Activated CD8-positive, alpha-beta T cell treated with anti-CD3 and anti-CD28 coated beads for 36 hours (primary cell): Measurements from ENCODE around the gene MYO6. TPM values are rescaled to one million over a fixed set of nuclear protein-coding genes. Genes with fewer than 3 reads are reported as not detected.
"Not testable (repeated sequence)": the region's sequence is repeated elsewhere in the genome, so short reads cannot be mapped to it uniquely, and the experiment has no call there.

Source experiments
- ATAC-seq: fragments of 200-7000 bp; cut with Tn5 transposase; one replicate; pipeline ENCODE4 v1.10.0; 2021; ENCODE audit warnings: mild to moderate bottlenecking, moderate library complexity
- CTCF ChIA-PET: fragments of 350-600 bp; sonication (Branson Sonifier 250); formaldehyde crosslinking; loops from one replicate; lab custom pipeline; 2021; ENCODE audit warnings: antibody characterized with exemption; lab: Charles Lee
- POLR2A ChIA-PET: fragments of 350-600 bp; sonication (Branson Sonifier 250); formaldehyde crosslinking; loops from one replicate; lab custom pipeline; 2021; ENCODE audit warnings: antibody characterized with exemption; lab: Charles Lee
- DNase-seq: peaks from one replicate; pipeline ENCODE4 v3.0.0-alpha.2; 2020
- H3K27ac Mint-ChIP-seq: one replicate; pipeline ENCODE4 v1.8.0; 2021; ENCODE audit warnings: mild to moderate bottlenecking, mixed read lengths
- H3K27me3 Mint-ChIP-seq: one replicate; pipeline ENCODE4 v1.8.0; 2021; ENCODE audit warnings: mixed read lengths
- H3K36me3 Mint-ChIP-seq: one replicate; pipeline ENCODE4 v1.8.0; 2021; ENCODE audit warnings: low read depth, mixed read lengths
- H3K4me1 Mint-ChIP-seq: one replicate; pipeline ENCODE4 v1.8.0; 2021; ENCODE audit warnings: low read depth, mixed read lengths
- H3K4me3 Mint-ChIP-seq: one replicate; pipeline ENCODE4 v1.8.0; 2021; ENCODE audit warnings: mild to moderate bottlenecking, moderate library complexity, mixed read lengths
- H3K9me3 Mint-ChIP-seq: one replicate; pipeline ENCODE4 v1.8.0; 2021; ENCODE audit warnings: mixed read lengths
- CTCF ChIP-seq: fragments of 200-600 bp; IDR thresholded peaks from one replicate; pipeline ENCODE4 v1.8.0; 2022; ENCODE audit warnings: antibody characterized with exemption, mild to moderate bottlenecking
- intact Hi-C: fragments of 100-400 bp; cut with micrococcal nuclease; formaldehyde crosslinking; loops from one replicate; pipeline ENCODE4 v1.10.0; 2022
- total RNA-seq, 2 experiments: library from RNA; stranded (reverse); gene quantifications; one replicate each; pipeline ENCODE4 v1.2.3, GENCODE V29; 2021

MYO6 gene
- total RNA-seq, 2 experiments from 2014 or later, result 1.4 TPM

DNA sequence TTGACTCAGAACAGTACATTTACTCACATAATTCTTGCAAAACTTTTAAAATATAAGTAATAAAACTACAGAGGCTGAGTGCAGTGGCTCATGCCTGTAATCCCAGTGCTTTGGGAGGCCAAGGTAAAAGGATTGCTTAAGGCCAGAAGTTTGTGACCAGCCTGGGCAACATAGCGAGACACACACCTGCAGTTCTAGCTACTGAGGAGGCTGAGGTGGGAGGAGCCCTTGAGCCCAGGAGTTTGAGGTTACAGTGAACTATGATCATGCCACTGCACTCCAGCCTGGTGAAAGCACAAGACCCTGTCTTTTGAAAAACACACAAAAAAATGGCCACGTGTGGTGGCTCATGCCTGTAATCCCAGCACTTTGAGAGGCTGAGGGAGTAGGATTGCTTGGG is 21.8 kb upstream of the MYO6 start:
- H3K9me3 Mint-ChIP-seq, result no peaks in the 10 kb centered on the region
- no peak for TF ChIP-seq CTCF
- POLR2A ChIA-PET, result no interaction called here
- H3K27me3 Mint-ChIP-seq, result no peaks in the 10 kb centered on the region
- no peak overlapping the region for H3K4me3 Mint-ChIP-seq
- no peaks in the 10 kb centered on the region for H3K36me3 Mint-ChIP-seq
- CTCF ChIA-PET, result no interaction called here
- intact Hi-C loops, result no loop called here
- ATAC-seq (no peak), DNase-seq (no peak)
- H3K27ac Mint-ChIP-seq, result no peak overlapping the region
- H3K4me1 Mint-ChIP-seq, result no peaks in the 10 kb centered on the region

GRCh38 chr6:75731029-75731428 is 18.0 kb upstream of the MYO6 start:
- H3K27me3 Mint-ChIP-seq, H3K9me3 Mint-ChIP-seq, ATAC-seq, H3K36me3 Mint-ChIP-seq, H3K27ac Mint-ChIP-seq, intact Hi-C loops, CTCF ChIA-PET, H3K4me1 Mint-ChIP-seq, DNase-seq, POLR2A ChIA-PET, H3K4me3 Mint-ChIP-seq: not testable (repeated sequence)

- CTCF ChIA-PET, result no interaction called here
- Mint-ChIP-seq H3K9me3 (no peaks in the 10 kb centered on the region), H3K27ac (no peak overlapping the region), H3K36me3 (no peaks in the 10 kb centered on the region), H3K27me3 (peaks cover 9% of the 10 kb centered on the region), H3K4me3 (no peak overlapping the region), H3K4me1 (no peaks in the 10 kb centered on the region)
- no peak for DNase-seq
- no peak for ATAC-seq
- POLR2A ChIA-PET, result no interaction called here
- no peak for TF ChIP-seq CTCF
- intact Hi-C loops, result no loop called here
Measured at GRCh38 chr6:75735491-75736186, 13.4 kb upstream of the MYO6 start.

- no peak for TF ChIP-seq CTCF
- ChIA-PET POLR2A (interaction anchor here (0.6 kb wide), 1 partner anchor 20 kb away, joined by 4 read pairs; no protein-coding TSS in a partner anchor), CTCF (no interaction called here)
- Mint-ChIP-seq H3K27ac (no peak overlapping the region), H3K27me3 (peaks cover 26% of the 10 kb centered on the region), H3K36me3 (no peaks in the 10 kb centered on the region), H3K4me1 (no peaks in the 10 kb centered on the region), H3K4me3 (no peak overlapping the region), H3K9me3 (no peaks in the 10 kb centered on the region)
- DNase-seq (no peak), ATAC-seq (no peak)
- intact Hi-C loops, result no loop called here
Measured at GRCh38 chr6:75743971-75744370, 5.1 kb upstream of the MYO6 start.

DNA sequence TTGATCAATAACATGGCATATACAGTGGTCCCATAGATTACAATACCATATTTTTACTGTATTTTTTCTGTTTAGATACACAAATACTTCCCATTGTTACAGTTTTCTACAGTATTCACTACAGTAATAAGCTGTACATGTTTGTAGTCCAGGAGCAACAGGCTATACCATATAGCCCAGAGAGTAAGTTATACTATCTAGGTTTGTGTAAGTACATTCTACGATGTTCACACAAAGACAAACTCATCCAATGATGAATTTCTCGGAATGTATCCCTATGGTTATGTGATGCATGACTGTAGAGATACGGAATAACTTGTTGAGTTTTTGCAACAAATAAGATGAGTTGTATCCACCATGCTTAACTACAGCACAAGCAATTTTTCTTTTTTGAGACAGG is 3.6 kb upstream of the MYO6 start:
- ChIA-PET POLR2A (no interaction called here), CTCF (no interaction called here)
- no peaks in the 10 kb centered on the region for H3K9me3 Mint-ChIP-seq
- no peak overlapping the region for H3K27ac Mint-ChIP-seq
- no peaks in the 10 kb centered on the region for H3K36me3 Mint-ChIP-seq
- peaks cover 4% of the 10 kb centered on the region for H3K4me1 Mint-ChIP-seq
- DNase-seq, result no peak
- H3K27me3 Mint-ChIP-seq, result peaks cover 28% of the 10 kb centered on the region
- no peak overlapping the region for H3K4me3 Mint-ChIP-seq
- TF ChIP-seq CTCF, result no peak
- intact Hi-C loops, result no loop called here
- ATAC-seq, result no peak
